ENCODE data around the gene SPATS2L. TPM values are rescaled to one million over a fixed set of nuclear protein-coding genes. Genes with fewer than 3 reads are reported as not detected.

The SPATS2L gene
- total RNA-seq, 1 donor from 2014 or later: 65.6 TPM

DNA sequence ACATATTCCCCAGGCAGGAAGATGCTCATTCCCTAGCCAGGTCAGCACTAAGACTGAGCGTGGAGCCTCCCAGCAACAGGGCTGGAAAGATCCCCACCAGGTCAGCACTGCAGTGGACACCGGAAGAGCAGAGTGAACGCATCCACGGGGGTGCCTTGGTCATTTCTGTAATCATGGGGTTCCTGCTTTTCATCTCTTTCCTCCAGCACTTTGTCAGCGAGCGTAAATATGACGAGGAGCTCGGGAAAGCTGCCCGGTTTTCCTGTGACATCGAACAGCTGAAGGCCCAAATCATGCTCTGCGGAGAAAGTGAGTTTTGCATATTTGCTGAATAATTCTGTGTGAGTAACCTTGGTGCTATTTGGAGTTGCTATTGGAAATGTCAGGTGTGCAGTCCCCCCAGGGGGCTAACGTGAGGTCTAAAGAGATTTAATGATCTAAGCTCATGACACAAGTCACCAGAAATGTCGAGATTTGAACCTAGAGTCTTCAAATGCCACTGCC is 163.3 kb downstream of the SPATS2L start:
- Histone ChIP-seq H3K9me3 (no peaks in the 10 kb centered on the region), H3K4me1 (no peaks in the 10 kb centered on the region), H3K4me3 (no peak overlapping the region), H3K36me3 (peaks cover 0 to 34% of the 10 kb centered on the region in 2 donors), H3K27me3 (no peaks in the 10 kb centered on the region), H3K27ac (no peak overlapping the region)
- no peak for DNase-seq (ENCODE audit: extremely low spot score in 2 of 2)
- intact Hi-C loops (cut with DNase I): no loop called here
- TF ChIP-seq POLR2AphosphoS5 (IDR thresholded peaks at IDR 0.05; ENCODE audit: insufficient read depth in 1 of 2, low read depth in 1 of 2) (no peak), CTCF (IDR thresholded peaks at IDR 0.05) (no peak), POLR2A (IDR thresholded peaks at IDR 0.05) (no peak)

DNA sequence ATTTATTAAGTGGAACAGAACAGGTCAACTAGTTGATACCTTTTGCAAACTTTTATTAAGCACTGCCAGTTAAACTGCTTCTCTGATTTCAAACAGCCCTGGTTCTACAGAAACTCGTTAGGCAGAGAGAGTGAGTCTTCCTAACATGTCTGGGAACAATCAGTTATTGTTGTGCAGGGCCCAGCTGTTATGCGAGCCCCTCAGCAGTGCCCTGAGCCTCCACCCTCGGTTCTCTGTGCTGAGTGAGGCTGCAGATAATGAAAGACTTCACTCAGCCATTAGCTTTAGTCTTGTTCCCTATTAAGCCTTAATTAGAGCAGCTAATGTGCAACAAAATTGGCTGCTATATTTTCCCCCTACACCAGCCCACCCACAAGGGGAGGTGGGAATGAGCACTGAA is 163.7 kb downstream of the SPATS2L start:
- Histone ChIP-seq H3K4me3 (no peak overlapping the region), H3K27me3 (no peaks in the 10 kb centered on the region), H3K27ac (no peak overlapping the region), H3K9me3 (no peaks in the 10 kb centered on the region), H3K36me3 (peaks cover 0 to 39% of the 10 kb centered on the region in 2 donors), H3K4me1 (no peaks in the 10 kb centered on the region)
- intact Hi-C loops (cut with DNase I): no loop called here
- no peak for DNase-seq (ENCODE audit: extremely low spot score in 2 of 2)
- TF ChIP-seq POLR2A (IDR thresholded peaks at IDR 0.05) (no peak), CTCF (IDR thresholded peaks at IDR 0.05) (no peak), POLR2AphosphoS5 (IDR thresholded peaks at IDR 0.05; ENCODE audit: insufficient read depth in 1 of 2, low read depth in 1 of 2) (no peak)

GRCh38 chr2:200471324-200471848 is 164.9 kb downstream of the SPATS2L start:
- intact Hi-C loops (cut with DNase I): no loop called here
- H3K4me3 ChIP-seq: no peak overlapping the region
- TF ChIP-seq POLR2AphosphoS5 (IDR thresholded peaks at IDR 0.05; ENCODE audit: insufficient read depth in 1 of 2, low read depth in 1 of 2): no peak
- TF ChIP-seq CTCF (IDR thresholded peaks at IDR 0.05): peak in 2 of 3 experiments; percentile 20 to 27
- H3K4me1 ChIP-seq: no peaks in the 10 kb centered on the region
- H3K9me3 ChIP-seq: no peaks in the 10 kb centered on the region
- peaks cover 0 to 42% of the 10 kb centered on the region in 2 donors for H3K36me3 ChIP-seq
- H3K27ac ChIP-seq: no peak overlapping the region
- no peaks in the 10 kb centered on the region for H3K27me3 ChIP-seq
- no peak for DNase-seq (ENCODE audit: extremely low spot score in 2 of 2)

DNA sequence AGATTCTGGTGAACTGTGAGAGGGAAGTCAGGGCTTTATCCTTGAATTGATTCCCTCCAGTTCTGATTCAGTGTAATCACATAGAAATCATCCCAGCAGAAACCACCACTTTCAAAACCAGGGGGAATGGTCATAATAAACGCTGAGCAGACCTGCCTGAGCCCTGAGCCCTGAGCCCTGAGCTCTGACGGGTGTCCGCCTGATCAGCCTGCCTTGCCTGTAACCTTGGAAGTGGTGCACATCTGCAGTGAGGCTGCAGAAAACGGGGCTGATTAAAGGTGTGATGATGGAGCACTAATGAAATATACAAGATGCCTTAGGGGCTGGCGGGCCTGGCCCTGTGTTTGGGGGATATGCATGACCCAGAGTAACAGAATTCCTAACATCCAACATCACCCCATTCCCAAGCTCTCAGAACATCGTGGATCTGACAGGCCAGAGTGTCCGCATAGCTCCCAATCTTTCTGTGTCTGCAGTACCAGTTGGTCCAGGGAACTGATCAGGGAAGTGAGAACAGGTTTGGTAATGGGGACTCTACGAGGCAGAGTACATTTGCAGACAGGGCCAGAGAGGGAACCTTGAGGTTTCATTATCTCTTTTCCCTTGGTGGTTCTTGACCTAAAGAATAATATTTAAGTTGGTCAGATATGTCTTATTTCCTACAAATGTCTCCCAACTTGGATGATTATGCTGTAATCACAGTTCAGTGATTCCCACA is 165.6 kb downstream of the SPATS2L start:
- H3K4me3 ChIP-seq: no peak overlapping the region
- H3K4me1 ChIP-seq: no peaks in the 10 kb centered on the region
- TF ChIP-seq CTCF (IDR thresholded peaks at IDR 0.05) (no peak), POLR2AphosphoS5 (IDR thresholded peaks at IDR 0.05; ENCODE audit: insufficient read depth in 1 of 2, low read depth in 1 of 2) (no peak), POLR2A (IDR thresholded peaks at IDR 0.05) (no peak)
- H3K27me3 ChIP-seq: no peaks in the 10 kb centered on the region
- intact Hi-C loops (cut with DNase I): no loop called here
- H3K9me3 ChIP-seq: no peaks in the 10 kb centered on the region
- peaks cover 0 to 42% of the 10 kb centered on the region in 2 donors for H3K36me3 ChIP-seq
- no peak overlapping the region for H3K27ac ChIP-seq
- DNase-seq (ENCODE audit: extremely low spot score in 2 of 2): no peak

DNA sequence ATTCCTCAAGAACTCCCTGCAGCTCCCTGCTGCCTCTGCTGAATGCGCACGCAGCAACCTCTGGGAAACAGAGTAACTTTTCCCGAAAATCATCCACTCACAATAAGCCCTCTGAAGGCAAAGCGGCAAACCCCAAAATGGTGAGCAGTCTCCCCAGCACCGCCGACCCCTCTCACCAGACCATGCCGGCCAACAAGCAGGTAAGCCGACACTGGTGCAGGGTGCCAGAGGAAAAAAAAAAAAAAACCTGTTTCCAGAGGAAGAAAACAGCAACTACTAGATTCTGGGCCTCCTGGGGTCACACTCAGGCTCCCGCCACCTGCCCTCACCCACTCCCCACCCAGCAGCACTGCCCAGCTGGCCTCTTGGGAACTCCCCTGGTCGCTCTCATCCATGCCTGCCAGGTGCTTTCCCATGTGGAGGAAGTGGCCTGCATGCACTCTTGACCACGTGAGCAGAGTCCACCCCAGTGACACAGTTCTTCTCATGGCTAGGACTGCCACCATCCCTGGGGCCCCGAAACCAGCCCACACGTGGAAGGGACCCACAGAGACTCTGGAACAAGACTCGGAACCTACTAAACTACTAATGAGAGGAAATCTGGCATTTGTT is 166.5 kb downstream of the SPATS2L start:
- intact Hi-C loops (cut with DNase I): no loop called here
- Histone ChIP-seq H3K4me1 (no peaks in the 10 kb centered on the region), H3K9me3 (no peaks in the 10 kb centered on the region), H3K36me3 (peaks cover 0 to 42% of the 10 kb centered on the region in 2 donors), H3K27ac (no peak overlapping the region), H3K27me3 (no peaks in the 10 kb centered on the region), H3K4me3 (no peak overlapping the region)
- no peak for DNase-seq (ENCODE audit: extremely low spot score in 2 of 2)
- TF ChIP-seq POLR2A (IDR thresholded peaks at IDR 0.05): no peak
- TF ChIP-seq CTCF (IDR thresholded peaks at IDR 0.05): no peak
